Naive thymus-derived CD4-positive, alpha-beta T cell (primary cell): ENCODE results near the gene CAMTA1. TPM values are rescaled to one million over a fixed set of nuclear protein-coding genes. Genes with fewer than 3 reads are reported as not detected.
"Not testable (repeated sequence)": the region's sequence is repeated elsewhere in the genome, so short reads cannot be mapped to it uniquely, and the experiment has no call there.

Experiments
- ATAC-seq: fragments of 150-1000 bp; cut with Tn5 transposase; 2 replicates; pipeline ENCODE4 v1.10.0; 2021; ENCODE audit warnings: mild to moderate bottlenecking, moderate library complexity
- CTCF ChIA-PET: fragments of 350-600 bp; sonication (Branson Sonifier 250); formaldehyde crosslinking; loops from one replicate; lab custom pipeline; 2021; ENCODE audit warnings: antibody characterized with exemption; lab: Charles Lee
- POLR2A ChIA-PET: fragments of 350-600 bp; sonication (Branson Sonifier 250); formaldehyde crosslinking; loops from one replicate; lab custom pipeline; 2021; ENCODE audit warnings: antibody characterized with exemption, inconsistent platforms; lab: Charles Lee
- DNase-seq, 9 donors: peaks; one replicate each; pipeline versions ENCODE4 v3.0.0 to v3.0.0-alpha.2; 2020 to 2022; ENCODE audit warnings: mixed read lengths in 1 of 9
- H3K27ac ChIP-seq: one replicate; pipeline ENCODE4 v1.7.0; 2013; ENCODE audit warnings: mild to moderate bottlenecking, low read depth, low read length, moderate library complexity
- H3K27me3 ChIP-seq, 2 donors: one replicate each; pipeline ENCODE4 v1.7.0; 2013; ENCODE audit warnings: low read length in 2 of 2, mild to moderate bottlenecking in 2 of 2, moderate library complexity in 2 of 2; ENCODE audit not compliant: control insufficient read depth in 2 of 2, insufficient read depth in 2 of 2
- H3K36me3 ChIP-seq, 3 experiments: 1 replicate in 2 of 3; 2 replicates in 1 of 3; pipeline ENCODE4 v1.7.0; 2013; ENCODE audit warnings: low read length in 3 of 3, mild to moderate bottlenecking in 3 of 3, moderate library complexity in 1 of 3; ENCODE audit not compliant: insufficient read depth in 3 of 3, control insufficient read depth in 2 of 3
- H3K4me1 ChIP-seq, 2 donors: one replicate each; pipeline ENCODE4 v1.7.0; 2013; ENCODE audit warnings: low read length in 2 of 2, mild to moderate bottlenecking in 2 of 2, moderate library complexity in 1 of 2; ENCODE audit not compliant: control insufficient read depth in 2 of 2, insufficient read depth in 2 of 2
- H3K4me3 ChIP-seq: 2 replicates; pipeline ENCODE4 v1.7.0; 2013; ENCODE audit warnings: mild to moderate bottlenecking, low read length
- H3K9me3 ChIP-seq, 3 experiments: 1 replicate in 2 of 3; 2 replicates in 1 of 3; pipeline ENCODE4 v1.7.0; 2013; ENCODE audit warnings: low read length in 3 of 3; ENCODE audit not compliant: control insufficient read depth in 2 of 3
- H3K27ac Mint-ChIP-seq, 9 donors: one replicate each; pipeline ENCODE4 v1.8.0; 2020 to 2022; ENCODE audit warnings: mixed read lengths in 9 of 9, mild to moderate bottlenecking in 8 of 9, moderate library complexity in 5 of 9, inconsistent platforms in 2 of 9
- H3K27me3 Mint-ChIP-seq, 5 donors: one replicate each; pipeline ENCODE4 v1.8.0; 2021 to 2022; ENCODE audit warnings: mixed read lengths in 5 of 5, mild to moderate bottlenecking in 1 of 5
- H3K36me3 Mint-ChIP-seq, 5 donors: one replicate each; pipeline ENCODE4 v1.8.0; 2020 to 2022; ENCODE audit warnings: mixed read lengths in 5 of 5, mild to moderate bottlenecking in 3 of 5, inconsistent platforms in 1 of 5
- H3K4me1 Mint-ChIP-seq, 7 donors: one replicate each; pipeline ENCODE4 v1.8.0; 2020 to 2022; ENCODE audit warnings: mixed read lengths in 7 of 7, mild to moderate bottlenecking in 3 of 7, inconsistent platforms in 1 of 7
- H3K4me3 Mint-ChIP-seq, 10 donors: one replicate each; pipeline ENCODE4 v1.8.0; 2020 to 2022; ENCODE audit warnings: mild to moderate bottlenecking in 10 of 10, mixed read lengths in 10 of 10, moderate library complexity in 6 of 10, inconsistent platforms in 2 of 10
- H3K9me3 Mint-ChIP-seq, 11 donors: one replicate each; pipeline ENCODE4 v1.8.0; 2020 to 2022; ENCODE audit warnings: mixed read lengths in 11 of 11, mild to moderate bottlenecking in 4 of 11, inconsistent platforms in 1 of 11, moderate library complexity in 1 of 11
- intact Hi-C, 2 donors: fragments of 100-400 bp; cut with micrococcal nuclease; formaldehyde crosslinking; loops; one replicate each; pipeline ENCODE4 v1.15.1; 2023
- polyA plus RNA-seq, 2 donors: library from polyadenylated mRNA; unstranded; fragments of 300-500 nt; fragmentation: Illumina TruSeq; gene quantifications; one replicate each; pipeline ENCODE4 v1.2.3, GENCODE V29; 2021
- total RNA-seq, 6 experiments: library from RNA in 5 of 6; stranded (reverse) in 5 of 6; gene quantifications; 1 replicate in 5 of 6; 2 replicates in 1 of 6; pipeline ENCODE4 v1.2.3 and lab custom pipeline; 2021 to 2026

CAMTA1 gene
- total and polyA plus RNA-seq, 7 experiments from 2014 or later, result 38.1 to 68.6 (median 42.6) TPM

GRCh38 chr1:7145947-7146346 lies 360.7 kb downstream of the CAMTA1 start:
- Mint-ChIP-seq H3K9me3 (no peaks in the 10 kb centered on the region), H3K27ac (no peak overlapping the region), H3K4me1 (no peaks in the 10 kb centered on the region), H3K27me3 (no peaks in the 10 kb centered on the region), H3K36me3 (no peaks in the 10 kb centered on the region), H3K4me3 (no peak overlapping the region)
- no peaks in the 10 kb centered on the region for H3K36me3 ChIP-seq
- intact Hi-C loops, result no loop called here
- H3K27ac ChIP-seq, result no peak overlapping the region
- H3K4me1 ChIP-seq, result no peaks in the 10 kb centered on the region
- H3K27me3 ChIP-seq, result no peaks in the 10 kb centered on the region
- no peak for DNase-seq
- no peaks in the 10 kb centered on the region for H3K9me3 ChIP-seq
- ChIA-PET POLR2A (no interaction called here), CTCF (no interaction called here)
- no peak overlapping the region for H3K4me3 ChIP-seq
- no peak for ATAC-seq

GRCh38 chr1:7146710-7147109 lies 361.5 kb downstream of the CAMTA1 start:
- Mint-ChIP-seq H3K27me3 (peaks cover 0 to under 1% (median 0%) of the 10 kb centered on the region in 5 donors), H3K27ac (no peak overlapping the region), H3K9me3 (no peaks in the 10 kb centered on the region), H3K36me3 (no peaks in the 10 kb centered on the region), H3K4me1 (peaks cover 0 to under 1% (median 0%) of the 10 kb centered on the region in 7 donors), H3K4me3 (no peak overlapping the region)
- no peak overlapping the region for H3K4me3 ChIP-seq
- no peak overlapping the region for H3K27ac ChIP-seq
- no peak for ATAC-seq
- DNase-seq, result no peak
- no peaks in the 10 kb centered on the region for H3K9me3 ChIP-seq
- no peaks in the 10 kb centered on the region for H3K27me3 ChIP-seq
- no peaks in the 10 kb centered on the region for H3K36me3 ChIP-seq
- no peaks in the 10 kb centered on the region for H3K4me1 ChIP-seq
- ChIA-PET CTCF (no interaction called here), POLR2A (no interaction called here)
- intact Hi-C loops, result no loop called here

GRCh38 chr1:7147581-7148282 lies 362.5 kb downstream of the CAMTA1 start:
- H3K4me1 ChIP-seq, H3K36me3 Mint-ChIP-seq, intact Hi-C loops, POLR2A ChIA-PET, H3K4me3 ChIP-seq, H3K27me3 ChIP-seq, DNase-seq, H3K4me3 Mint-ChIP-seq, H3K9me3 Mint-ChIP-seq, H3K9me3 ChIP-seq, H3K27ac ChIP-seq, H3K27me3 Mint-ChIP-seq, H3K4me1 Mint-ChIP-seq, CTCF ChIA-PET, H3K27ac Mint-ChIP-seq, H3K36me3 ChIP-seq: not testable (repeated sequence)
- ATAC-seq, result peak; percentile 12

- Histone ChIP-seq H3K36me3 (no peaks in the 10 kb centered on the region), H3K27me3 (no peaks in the 10 kb centered on the region), H3K9me3 (no peaks in the 10 kb centered on the region), H3K27ac (no peak overlapping the region), H3K4me3 (no peak overlapping the region), H3K4me1 (no peaks in the 10 kb centered on the region)
- ATAC-seq (no peak), DNase-seq (no peak)
- intact Hi-C loops, result no loop called here
- POLR2A ChIA-PET, result no interaction called here
- Mint-ChIP-seq H3K27ac (no peak overlapping the region), H3K36me3 (no peaks in the 10 kb centered on the region), H3K27me3 (peaks cover 0 to 6% (median 4%) of the 10 kb centered on the region in 5 donors), H3K9me3 (no peaks in the 10 kb centered on the region), H3K4me3 (no peak overlapping the region), H3K4me1 (peaks cover 0 to 1% (median 0%) of the 10 kb centered on the region in 7 donors)
- CTCF ChIA-PET, result no interaction called here
Measured at GRCh38 chr1:7149080-7149838, 364.0 kb downstream of the CAMTA1 start.

GRCh38 chr1:7150724-7151280 lies 365.5 kb downstream of the CAMTA1 start:
- Histone ChIP-seq H3K4me1 (no peaks in the 10 kb centered on the region), H3K9me3 (no peaks in the 10 kb centered on the region), H3K36me3 (no peaks in the 10 kb centered on the region), H3K4me3 (no peak overlapping the region), H3K27ac (no peak overlapping the region), H3K27me3 (no peaks in the 10 kb centered on the region)
- Mint-ChIP-seq H3K4me1 (peaks cover 0 to 1% (median 0%) of the 10 kb centered on the region in 7 donors), H3K9me3 (no peaks in the 10 kb centered on the region), H3K27ac (no peak overlapping the region), H3K4me3 (no peak overlapping the region), H3K27me3 (peaks cover 0 to 6% (median 5%) of the 10 kb centered on the region in 5 donors), H3K36me3 (no peaks in the 10 kb centered on the region)
- ATAC-seq (no peak), DNase-seq (no peak)
- intact Hi-C loops, result no loop called here
- ChIA-PET POLR2A (no interaction called here), CTCF (no interaction called here)

- Histone ChIP-seq H3K36me3 (no peaks in the 10 kb centered on the region), H3K27me3 (no peaks in the 10 kb centered on the region), H3K4me1 (no peaks in the 10 kb centered on the region), H3K9me3 (no peaks in the 10 kb centered on the region), H3K4me3 (no peak overlapping the region), H3K27ac (no peak overlapping the region)
- no peak overlapping the region for H3K27ac Mint-ChIP-seq
- ChIA-PET POLR2A (no interaction called here), CTCF (no interaction called here)
- ATAC-seq (no peak), DNase-seq (no peak)
- H3K27me3 Mint-ChIP-seq, result peaks cover 0 to 9% (median 5%) of the 10 kb centered on the region in 5 donors
- H3K4me1 Mint-ChIP-seq, result peaks cover 0 to 1% (median 0%) of the 10 kb centered on the region in 7 donors
- intact Hi-C loops, result no loop called here
- H3K4me3 Mint-ChIP-seq, result no peak overlapping the region
- no peaks in the 10 kb centered on the region for H3K9me3 Mint-ChIP-seq
- no peaks in the 10 kb centered on the region for H3K36me3 Mint-ChIP-seq
Measured at GRCh38 chr1:7151978-7152377, 366.7 kb downstream of the CAMTA1 start.
